Neural progenitor cell (in vitro differentiated cells): ENCODE measurements around the gene SLC25A45. TPM values are rescaled to one million over a fixed set of nuclear protein-coding genes. Genes with fewer than 3 reads are reported as not detected.
"Not testable (repeated sequence)": the region's sequence is repeated elsewhere in the genome, so short reads cannot be mapped to it uniquely, and the experiment has no call there.

Source experiments
- DNase-seq: peaks from one replicate; pipeline ENCODE4 v3.0.0-alpha.2; 2016; ENCODE audit warnings: low spot score
- H2AFZ ChIP-seq: fragments of 200-600 bp; sonication (generic); replicated peaks from 2 replicates; pipeline ENCODE4 v1.6.1; 2016; ENCODE audit warnings: antibody characterized with exemption
- H3F3A ChIP-seq: fragments of 200-600 bp; sonication (generic); 2 replicates; pipeline ENCODE4 v1.6.1; 2016; ENCODE audit warnings: antibody characterized with exemption, low read depth
- H3K27ac ChIP-seq: fragments of 200-600 bp; sonication (generic); 2 replicates; pipeline ENCODE4 v1.5.1; 2016; ENCODE audit warnings: mild to moderate bottlenecking
- H3K27me3 ChIP-seq: fragments of 200-600 bp; sonication (generic); 2 replicates; pipeline ENCODE4 v1.6.1; 2016; ENCODE audit warnings: mild to moderate bottlenecking, moderate library complexity
- H3K36me3 ChIP-seq: fragments of 200-600 bp; sonication (generic); 2 replicates; pipeline ENCODE4 v1.5.1; 2016
- H3K4me1 ChIP-seq: fragments of 200-600 bp; sonication (generic); 2 replicates; pipeline ENCODE4 v1.6.1; 2016; ENCODE audit warnings: mixed run types
- H3K4me2 ChIP-seq: fragments of 200-600 bp; sonication (generic); 2 replicates; pipeline ENCODE4 v1.6.1; 2016
- H3K4me3 ChIP-seq: fragments of 200-600 bp; sonication (generic); 2 replicates; pipeline ENCODE4 v1.5.1; 2016
- H3K79me2 ChIP-seq: fragments of 200-600 bp; sonication (generic); 2 replicates; pipeline ENCODE4 v1.6.1; 2016; ENCODE audit warnings: low read depth
- H3K9ac ChIP-seq: fragments of 200-600 bp; sonication (generic); 2 replicates; pipeline ENCODE4 v1.6.1; 2016
- H3K9me3 ChIP-seq: fragments of 200-600 bp; sonication (generic); 2 replicates; pipeline ENCODE4 v1.5.1; 2016; ENCODE audit warnings: low read depth
- H4K20me1 ChIP-seq: fragments of 200-600 bp; sonication (generic); 2 replicates; pipeline ENCODE4 v1.6.1; 2016; ENCODE audit warnings: low read depth
- H3K27ac Mint-ChIP-seq: 3 replicates; pipeline ENCODE4 v1.8.0; 2021; ENCODE audit warnings: mixed read lengths
- H3K27me3 Mint-ChIP-seq: 2 replicates; pipeline ENCODE4 v1.8.0; 2022; ENCODE audit warnings: low read depth, mild to moderate bottlenecking, inconsistent platforms, moderate library complexity, mixed read lengths; ENCODE audit not compliant: insufficient read depth
- H3K36me3 Mint-ChIP-seq: 3 replicates; pipeline ENCODE4 v1.8.0; 2021; ENCODE audit warnings: mixed read lengths
- H3K4me1 Mint-ChIP-seq: 3 replicates; pipeline ENCODE4 v1.8.0; 2021; ENCODE audit warnings: mixed read lengths
- H3K4me3 Mint-ChIP-seq: 3 replicates; pipeline ENCODE4 v1.8.0; 2021; ENCODE audit warnings: mild to moderate bottlenecking, moderate library complexity, mixed read lengths
- H3K9me3 Mint-ChIP-seq: 3 replicates; pipeline ENCODE4 v1.8.0; 2020; ENCODE audit warnings: mixed read lengths
- EZH2 ChIP-seq: fragments of 200-600 bp; sonication (generic); IDR thresholded peaks from 2 replicates; pipeline ENCODE4 v1.6.1; 2017; ENCODE audit warnings: antibody characterized with exemption, mild to moderate bottlenecking, moderate library complexity
- EZH2phosphoT487 ChIP-seq: fragments of 200-600 bp; sonication (generic); IDR thresholded peaks from 2 replicates; pipeline ENCODE4 v1.6.1; 2017; ENCODE audit warnings: antibody characterized with exemption
- total RNA-seq: library from RNA; depleted of rRNA; stranded (reverse); fragments of >200 nt; gene quantifications from 2 replicates; pipeline ENCODE4 v1.2.3, GENCODE V29; 2015; ENCODE audit warnings: low replicate concordance
- TF ChIP-seq, protein P1 (sequence below): fragments of 200-600 bp; sonication (generic); IDR thresholded peaks from 2 replicates; pipeline ENCODE4 v1.5.1; 2017; ENCODE audit warnings: antibody characterized with exemption, mild to moderate bottlenecking

The SLC25A45 gene
- total RNA-seq, 1 donor from 2014 or later, result 0.47 TPM

DNA sequence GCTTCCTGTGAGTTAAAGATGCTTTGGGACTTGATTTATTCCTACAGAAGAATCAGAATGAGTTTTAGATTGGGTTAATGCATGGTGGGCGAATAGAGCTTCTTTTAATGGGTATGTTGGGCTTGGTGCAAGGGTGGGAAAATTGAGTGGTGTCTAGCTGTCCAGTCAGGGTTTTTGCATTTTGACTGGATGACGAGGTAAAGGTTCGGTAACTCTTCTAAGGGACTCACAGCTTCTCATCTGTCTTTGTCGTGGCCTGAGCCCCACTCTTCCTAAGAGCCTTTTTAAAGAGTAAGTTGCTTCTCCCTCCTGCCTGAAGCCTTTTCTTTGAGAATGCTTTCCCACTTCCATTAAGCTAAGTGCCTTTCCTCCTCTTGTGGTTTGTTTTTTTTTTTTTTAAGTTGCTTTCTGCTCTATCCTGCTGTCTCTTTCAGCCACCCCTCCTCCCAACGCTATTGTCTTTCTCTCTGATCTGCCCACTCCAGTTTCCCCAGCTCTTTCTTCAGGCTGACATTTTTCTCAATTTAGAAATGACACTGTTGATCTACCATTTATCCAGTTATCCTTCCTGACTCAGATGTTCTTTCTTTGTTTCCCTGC lies 47.6 kb downstream of the SLC25A45 start:
- Histone ChIP-seq H3K79me2 (peaks cover 64% of the 10 kb centered on the region), H4K20me1 (peaks cover 50% of the 10 kb centered on the region), H3K36me3 (no peaks in the 10 kb centered on the region), H2AFZ (no peak overlapping the region), H3K4me1 (peaks cover 5% of the 10 kb centered on the region), H3K27me3 (peaks cover under 1% of the 10 kb centered on the region), H3K27ac (peak overlapping the region; percentile 18), H3K4me2 (peak overlapping the region; percentile 85), H3K9me3 (no peaks in the 10 kb centered on the region), H3F3A (peaks cover 25% of the 10 kb centered on the region), H3K9ac (peak overlapping the region; percentile 63), H3K4me3 (peak overlapping the region; percentile 74)
- Mint-ChIP-seq H3K27me3 (peaks cover 6% of the 10 kb centered on the region), H3K4me1 (peaks cover 22% of the 10 kb centered on the region), H3K36me3 (peaks cover 4% of the 10 kb centered on the region), H3K9me3 (no peaks in the 10 kb centered on the region), H3K4me3 (peak overlapping the region; percentile 93), H3K27ac (peak overlapping the region; percentile 40)
- DNase-seq, result peak; percentile 26
- no peak for TF ChIP-seq EZH2
- TF ChIP-seq EZH2phosphoT487, result no peak
- TF ChIP-seq, protein P1, sequence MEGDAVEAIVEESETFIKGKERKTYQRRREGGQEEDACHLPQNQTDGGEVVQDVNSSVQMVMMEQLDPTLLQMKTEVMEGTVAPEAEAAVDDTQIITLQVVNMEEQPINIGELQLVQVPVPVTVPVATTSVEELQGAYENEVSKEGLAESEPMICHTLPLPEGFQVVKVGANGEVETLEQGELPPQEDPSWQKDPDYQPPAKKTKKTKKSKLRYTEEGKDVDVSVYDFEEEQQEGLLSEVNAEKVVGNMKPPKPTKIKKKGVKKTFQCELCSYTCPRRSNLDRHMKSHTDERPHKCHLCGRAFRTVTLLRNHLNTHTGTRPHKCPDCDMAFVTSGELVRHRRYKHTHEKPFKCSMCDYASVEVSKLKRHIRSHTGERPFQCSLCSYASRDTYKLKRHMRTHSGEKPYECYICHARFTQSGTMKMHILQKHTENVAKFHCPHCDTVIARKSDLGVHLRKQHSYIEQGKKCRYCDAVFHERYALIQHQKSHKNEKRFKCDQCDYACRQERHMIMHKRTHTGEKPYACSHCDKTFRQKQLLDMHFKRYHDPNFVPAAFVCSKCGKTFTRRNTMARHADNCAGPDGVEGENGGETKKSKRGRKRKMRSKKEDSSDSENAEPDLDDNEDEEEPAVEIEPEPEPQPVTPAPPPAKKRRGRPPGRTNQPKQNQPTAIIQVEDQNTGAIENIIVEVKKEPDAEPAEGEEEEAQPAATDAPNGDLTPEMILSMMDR, result no peak

DNA sequence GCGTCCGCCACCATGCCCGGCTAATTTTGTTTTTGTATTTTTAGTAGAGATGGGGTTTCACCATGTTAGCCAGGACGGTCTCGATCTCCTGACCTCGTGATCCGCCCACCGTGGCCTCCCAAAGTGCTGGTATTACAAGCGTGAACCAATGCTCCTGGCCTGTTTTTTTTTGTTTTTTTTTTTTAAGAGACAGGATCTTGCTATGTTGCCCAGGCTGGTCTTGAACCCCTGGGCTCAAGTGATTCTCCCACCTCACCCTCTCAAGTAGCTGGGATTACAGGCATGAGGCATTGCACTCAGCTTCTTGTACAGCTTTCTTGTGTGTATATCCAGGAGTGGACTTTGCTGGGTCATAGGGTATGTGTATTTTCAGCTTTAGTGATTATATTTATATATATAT lies 49.9 kb downstream of the SLC25A45 start:
- Histone ChIP-seq H4K20me1 (peaks cover 27% of the 10 kb centered on the region), H3F3A (peaks cover 28% of the 10 kb centered on the region), H3K79me2 (peaks cover 42% of the 10 kb centered on the region)
- H3K27ac Mint-ChIP-seq, H3K9me3 ChIP-seq, H3K36me3 ChIP-seq, H3K27me3 Mint-ChIP-seq, H3K4me3 Mint-ChIP-seq, H2AFZ ChIP-seq, H3K4me2 ChIP-seq, H3K9me3 Mint-ChIP-seq, DNase-seq, H3K4me3 ChIP-seq, H3K9ac ChIP-seq, H3K4me1 ChIP-seq, H3K36me3 Mint-ChIP-seq, H3K27me3 ChIP-seq, H3K27ac ChIP-seq: not testable (repeated sequence)
- peaks cover 20% of the 10 kb centered on the region for H3K4me1 Mint-ChIP-seq

DNA sequence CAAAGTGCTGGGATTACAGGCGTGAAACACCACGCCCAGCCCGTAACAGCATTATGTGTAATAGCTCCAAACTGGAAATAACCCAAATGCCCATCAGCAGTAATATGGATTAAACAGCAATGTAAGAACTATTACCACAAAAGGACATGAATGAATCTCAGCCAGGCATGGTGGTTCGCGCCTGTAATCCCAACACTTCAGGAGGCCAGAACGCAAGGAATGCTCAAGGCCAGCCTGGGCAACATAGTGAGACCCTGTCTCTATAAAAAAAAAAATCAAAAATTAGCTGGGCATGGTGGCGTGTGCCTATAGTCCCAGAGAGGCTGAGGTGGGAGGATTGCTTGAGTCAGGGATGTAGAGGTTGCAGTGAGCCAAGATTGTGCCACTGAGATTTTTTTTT lies 51.9 kb downstream of the SLC25A45 start:
- Histone ChIP-seq H3K9me3 (no peaks in the 10 kb centered on the region), H3K4me3 (no peak overlapping the region), H3K27me3 (peaks cover 7% of the 10 kb centered on the region), H3K9ac (no peak overlapping the region), H3F3A (peaks cover 28% of the 10 kb centered on the region), H3K27ac (no peak overlapping the region), H3K79me2 (peaks cover 21% of the 10 kb centered on the region), H4K20me1 (peaks cover 11% of the 10 kb centered on the region), H3K4me2 (no peak overlapping the region), H3K36me3 (no peaks in the 10 kb centered on the region), H3K4me1 (peaks cover 4% of the 10 kb centered on the region), H2AFZ (no peak overlapping the region)
- Mint-ChIP-seq H3K9me3 (no peaks in the 10 kb centered on the region), H3K27me3 (peaks cover 5% of the 10 kb centered on the region), H3K27ac (no peak overlapping the region), H3K36me3 (no peaks in the 10 kb centered on the region), H3K4me1 (peaks cover 17% of the 10 kb centered on the region), H3K4me3 (peak overlapping the region; percentile 55)
- DNase-seq, result no peak
- no peak for TF ChIP-seq EZH2
- TF ChIP-seq, protein P1, result no peak
- no peak for TF ChIP-seq EZH2phosphoT487

DNA sequence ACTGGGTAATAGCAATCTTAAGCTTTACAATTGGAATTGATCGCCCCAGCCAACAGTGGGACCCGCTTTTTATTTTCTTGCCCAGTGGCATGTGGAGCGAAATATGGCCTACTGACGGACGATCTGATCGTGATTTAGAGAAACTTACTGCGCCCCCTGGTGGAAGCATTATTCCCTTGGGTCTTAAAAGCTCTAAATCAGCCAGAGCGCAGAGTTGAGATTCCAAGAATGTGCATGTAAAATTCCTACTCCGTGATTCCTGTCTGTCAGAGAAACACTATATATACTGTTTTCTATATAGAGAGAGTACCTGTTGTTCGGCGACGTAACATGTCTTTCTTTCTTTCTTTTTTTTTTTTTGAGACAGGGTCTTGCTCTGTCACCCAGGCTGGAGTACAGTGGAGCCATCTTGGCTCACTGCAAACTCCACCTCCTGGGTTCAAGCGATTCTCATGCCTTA lies 52.5 kb downstream of the SLC25A45 start:
- DNase-seq, result peak; percentile 97
- Histone ChIP-seq H3K36me3 (no peaks in the 10 kb centered on the region), H3F3A (peaks cover 22% of the 10 kb centered on the region), H3K27ac (no peak overlapping the region), H2AFZ (no peak overlapping the region), H3K9me3 (no peaks in the 10 kb centered on the region), H3K27me3 (peaks cover 7% of the 10 kb centered on the region), H3K4me2 (no peak overlapping the region), H3K4me3 (no peak overlapping the region), H3K79me2 (peaks cover 16% of the 10 kb centered on the region), H3K9ac (no peak overlapping the region), H4K20me1 (peaks cover 7% of the 10 kb centered on the region), H3K4me1 (no peaks in the 10 kb centered on the region)
- TF ChIP-seq, protein P1, result peak; percentile 82
- TF ChIP-seq EZH2phosphoT487 (no peak), EZH2 (no peak)
- peaks cover 12% of the 10 kb centered on the region for H3K4me1 Mint-ChIP-seq
- H3K36me3 Mint-ChIP-seq, result no peaks in the 10 kb centered on the region
- H3K27ac Mint-ChIP-seq, result no peak overlapping the region
- no peaks in the 10 kb centered on the region for H3K9me3 Mint-ChIP-seq
- H3K27me3 Mint-ChIP-seq, result peaks cover 5% of the 10 kb centered on the region
- peak overlapping the region; percentile 10 for H3K4me3 Mint-ChIP-seq
